HepG2 (cell line): ENCODE measurements around the gene KRT6C. TPM values are rescaled to one million over a fixed set of nuclear protein-coding genes. Genes with fewer than 3 reads are reported as not detected.

Source experiments
- ATAC-seq: fragments of 200-7000 bp; cut with Tn5 transposase; 3 replicates; pipeline ENCODE4 v1.9.1; 2020; ENCODE audit warnings: mild to moderate bottlenecking, moderate library complexity
- BruUV-seq: library from RNA; stranded (reverse); fragments of 400-500 nt; replicated peaks from 2 replicates; lab custom pipeline; 2021; lab: Mats Ljungman, UMichigan
- CTCF ChIA-PET: fragments of 300-600 bp; formaldehyde crosslinking; extraction: SDS; loops from one replicate; lab custom pipeline; 2021; ENCODE audit warnings: low total read pairs, inconsistent platforms, low intra/inter-chr PET ratio; lab: Yijun Ruan, JAX
- POLR2A ChIA-PET: fragments of 350-600 bp; sonication (Branson Sonifier 250); formaldehyde crosslinking; loops from one replicate; lab custom pipeline; 2020; ENCODE audit warnings: antibody characterized with exemption, inconsistent platforms; lab: Yijun Ruan, JAX
- DNase-seq: peaks from one replicate; pipeline ENCODE4 v3.0.0-alpha.2; 2015; ENCODE audit warnings: low spot score
- FAIRE-seq: peaks from 3 replicates; lab custom pipeline; 2011; peaks lifted over from hg19 to GRCh38; lab: Jason Lieb, UNC
- H2AFZ ChIP-seq: one replicate; pipeline ENCODE4 v1.6.1; 2011; ENCODE audit warnings: low read length, inconsistent platforms
- H3K27ac ChIP-seq: fragments of 300-600 bp; 3 replicates; pipeline ENCODE4 v1.8.0; 2011; ENCODE audit warnings: mixed run types, mild to moderate bottlenecking, mixed read lengths, low read length, inconsistent platforms; ENCODE audit not compliant: insufficient read depth; ENCODE audit errors: extremely low read length
- H3K27me3 ChIP-seq, 2 experiments: fragments of 200-600 bp in 1 of 2; 2 replicates in 1 of 2; 3 replicates in 1 of 2; pipeline versions ENCODE4 v1.6.0 to v1.8.0; 2011; ENCODE audit warnings: low read length in 2 of 2, mild to moderate bottlenecking in 2 of 2, moderate library complexity in 2 of 2, inconsistent platforms in 1 of 2; ENCODE audit not compliant: insufficient read depth in 2 of 2, control insufficient read depth in 1 of 2
- H3K36me3 ChIP-seq, 2 experiments: fragments of 200-600 bp in 1 of 2; replicated peaks in 1 of 2; 2 replicates in 1 of 2; 3 replicates in 1 of 2; pipeline versions ENCODE4 v1.5.1 to v1.8.0; 2011; ENCODE audit warnings: low read length in 2 of 2, inconsistent platforms in 1 of 2; ENCODE audit not compliant: insufficient read depth in 2 of 2, control insufficient read depth in 1 of 2
- H3K4me1 ChIP-seq: 2 replicates; pipeline ENCODE4 v1.5.1; 2012; ENCODE audit warnings: low read length, inconsistent platforms; ENCODE audit not compliant: insufficient read depth
- H3K4me2 ChIP-seq: 2 replicates; pipeline ENCODE4 v1.6.0; 2011; ENCODE audit warnings: low read depth, low read length, inconsistent platforms
- H3K4me3 ChIP-seq, 3 experiments: fragments of 200-600 bp in 1 of 3; sonication (generic), shearing (Covaris generic) in 1 of 3; replicated peaks in 1 of 3; 2 replicates each; pipeline ENCODE4 v1.5.1; 2011 to 2016; ENCODE audit warnings: low read length in 3 of 3, inconsistent platforms in 2 of 3, low read depth in 2 of 3, mild to moderate bottlenecking in 2 of 3, control low read depth in 1 of 3, mixed read lengths in 1 of 3; ENCODE audit not compliant: insufficient read depth in 1 of 3
- H3K79me2 ChIP-seq: one replicate; pipeline ENCODE4 v1.6.1; 2011; ENCODE audit warnings: low read length, inconsistent platforms; ENCODE audit not compliant: insufficient read depth
- H3K9ac ChIP-seq: 2 replicates; pipeline ENCODE4 v1.6.0; 2011; ENCODE audit warnings: mild to moderate bottlenecking, low read depth, low read length, inconsistent platforms; ENCODE audit not compliant: insufficient read depth
- H3K9me3 ChIP-seq: 2 replicates; pipeline ENCODE4 v1.5.1; 2012; ENCODE audit warnings: mild to moderate bottlenecking, low read length
- H4K20me1 ChIP-seq: 2 replicates; pipeline ENCODE4 v1.6.0; 2011; ENCODE audit warnings: inconsistent platforms, mild to moderate bottlenecking, low read length, moderate library complexity; ENCODE audit not compliant: insufficient read depth
- CEBPB ChIP-seq: IDR thresholded peaks from 2 replicates; pipeline ENCODE4 v1.6.1; 2011; ENCODE audit warnings: low read depth, low read length, improper control_type of control experiment, borderline replicate concordance
- CENPT ChIP-seq: sonication (generic); formaldehyde crosslinking; IDR thresholded peaks from 2 replicates; pipeline ENCODE4 v1.8.0; 2022; ENCODE audit warnings: low read depth, mild to moderate bottlenecking, moderate library complexity, missing genetic modification reagents
- GABPB1 ChIP-seq: IDR thresholded peaks from 2 replicates; pipeline ENCODE4 v1.6.1; 2016; ENCODE audit warnings: mild to moderate bottlenecking, missing genetic modification reagents, moderate library complexity, missing compliant biosample characterization
- MAFG ChIP-seq: sonication (generic); formaldehyde crosslinking; IDR thresholded peaks from 2 replicates; pipeline ENCODE4 v1.5.1; 2020; ENCODE audit warnings: mild to moderate bottlenecking, missing genetic modification reagents
- MAZ ChIP-seq, 2 experiments: sonication (generic) in 1 of 2; formaldehyde crosslinking in 1 of 2; IDR thresholded peaks; 2 replicates each; pipeline versions ENCODE4 v1.5.0 to v1.6.1; 2012 to 2020; ENCODE audit warnings: low read depth in 2 of 2, mild to moderate bottlenecking in 2 of 2, borderline replicate concordance in 1 of 2, improper control_type of control experiment in 1 of 2, low read length in 1 of 2, missing genetic modification reagents in 1 of 2, moderate library complexity in 1 of 2
- ZFP1 ChIP-seq: IDR thresholded peaks from 2 replicates; pipeline ENCODE4 v1.6.1; 2016
- ZNF614 ChIP-seq: IDR thresholded peaks from 2 replicates; pipeline ENCODE4 v1.6.1; 2018; ENCODE audit warnings: missing biosample characterization, missing genetic modification reagents, inconsistent platforms, borderline replicate concordance
- WGBS: methylation state at CpG from one replicate; pipeline ENCODE4 v1.1.6; 2017; ENCODE audit warnings: low lambda C conversion rate; 5-methylcytosine and 5-hydroxymethylcytosine counted together
- in situ Hi-C: cut with HindIII; loops from 2 replicates; pipeline ENCODE4 v1.10.0; 2017; ENCODE audit warnings: low pct_unique_long_range_greater_than_20kb; ENCODE audit not compliant: extremely low pct_ligation_motif_present
- intact Hi-C: fragments of 100-400 bp; cut with micrococcal nuclease; formaldehyde crosslinking; loops from one replicate; pipeline ENCODE4 v1.10.0; 2022; ENCODE audit not compliant: unreplicated experiment
- polyA plus RNA-seq, 8 experiments: library from polyadenylated mRNA; depleted of rRNA in 3 of 8; stranded (reverse) in 7 of 8; unstranded in 1 of 8; fragments of >200 nt; fragmentation: Illumina TruSeq in 4 of 8; extraction: Trizol in 4 of 8; gene quantifications; 2 replicates each; pipeline versions ENCODE4 v1.2.1 to v1.2.3, GENCODE V29; 2011 to 2016; ENCODE audit warnings: low read depth in 4 of 8, missing spikeins in 1 of 8, mixed read lengths in 1 of 8; ENCODE audit not compliant: insufficient read depth in 1 of 8
- total RNA-seq, 5 experiments: library from RNA; depleted of rRNA; stranded (reverse); fragments of >200 nt; fragmentation: Illumina TruSeq; extraction: Trizol; gene quantifications; 2 replicates each; pipeline ENCODE4 v1.2.3, GENCODE V29; 2016; ENCODE audit warnings: low read depth in 1 of 5
- TF ChIP-seq, protein P1 (sequence below): sonication (generic); formaldehyde crosslinking; IDR thresholded peaks from 2 replicates; pipeline ENCODE4 v1.5.0; 2020; ENCODE audit warnings: mild to moderate bottlenecking, missing genetic modification reagents

The KRT6C gene
- total and polyA plus RNA-seq, 2 of the 13 experiments (the other 11 are each of a cell fraction or from before 2014, with no cell fraction given): 0.03 TPM; not detected in 1

DNA sequence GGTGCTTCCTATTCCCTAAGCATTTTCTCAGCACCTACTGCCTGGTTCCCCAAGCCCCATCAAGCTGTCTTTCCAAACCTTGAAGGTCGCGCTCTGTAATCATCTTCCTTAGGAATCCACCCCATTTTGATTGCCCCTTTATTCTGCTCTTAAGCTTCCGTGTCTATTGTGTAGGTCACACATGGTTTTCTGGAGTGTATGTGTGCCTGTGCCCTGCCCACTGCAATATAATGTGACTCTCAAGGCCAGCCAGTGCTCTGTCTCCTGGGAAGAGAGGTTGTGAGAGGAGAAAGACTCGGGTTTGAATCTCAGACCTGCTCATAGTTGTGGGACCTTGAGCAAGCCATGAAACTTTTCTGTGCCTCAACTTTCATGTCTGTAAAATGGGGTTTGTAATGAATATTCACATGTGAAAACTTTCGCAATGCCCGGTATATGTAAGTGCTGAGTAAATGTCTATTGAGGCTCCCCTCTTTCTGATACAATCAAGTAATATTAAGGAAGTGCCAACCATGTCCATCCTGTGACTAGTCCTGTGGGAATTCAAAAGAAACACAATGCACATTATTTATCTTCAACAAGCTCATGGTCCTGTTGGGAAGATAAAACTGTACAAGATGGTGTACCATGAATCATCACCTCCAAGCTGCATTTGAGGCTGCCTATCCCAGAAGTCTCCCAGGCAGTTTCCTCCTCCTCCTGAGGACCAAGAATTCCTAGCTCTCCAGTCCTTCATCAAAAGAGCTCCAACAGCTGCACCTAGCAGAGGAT lies 38.7 kb downstream of the KRT6C start:
- DNase-seq: no peak
- H3K36me3 ChIP-seq: no peaks in the 10 kb centered on the region
- H3K4me1 ChIP-seq: no peaks in the 10 kb centered on the region; the same call in 1 of the 2 replicates
- no peak for FAIRE-seq
- no peak overlapping the region for H3K9ac ChIP-seq
- TF ChIP-seq ZNF614 (CRISPR knock-in tag): no peak
- 0 out of 2 replicates have a peak, but pooled peaks have one; percentile 15 for TF ChIP-seq CEBPB
- H3K79me2 ChIP-seq: no peaks in the 10 kb centered on the region
- CTCF ChIA-PET: no interaction called here
- H3K9me3 ChIP-seq: no peaks in the 10 kb centered on the region
- no peak overlapping the region for H3K4me2 ChIP-seq
- H2AFZ ChIP-seq: no peak overlapping the region
- H4K20me1 ChIP-seq: no peaks in the 10 kb centered on the region
- H3K27ac ChIP-seq: no peak overlapping the region
- POLR2A ChIA-PET: no interaction called here
- ATAC-seq: no peak
- H3K4me3 ChIP-seq: no peak overlapping the region
- no TSS peak for BruUV-seq
- H3K27me3 ChIP-seq: peaks cover 5 to 7% of the 10 kb centered on the region in 2 experiments; a peak in 3 of 5 replicates
- in situ Hi-C loops (no loop called here), intact Hi-C loops (no loop called here)
- 72% methylated on average over 6 of the region's 6 CpGs for WGBS

DNA sequence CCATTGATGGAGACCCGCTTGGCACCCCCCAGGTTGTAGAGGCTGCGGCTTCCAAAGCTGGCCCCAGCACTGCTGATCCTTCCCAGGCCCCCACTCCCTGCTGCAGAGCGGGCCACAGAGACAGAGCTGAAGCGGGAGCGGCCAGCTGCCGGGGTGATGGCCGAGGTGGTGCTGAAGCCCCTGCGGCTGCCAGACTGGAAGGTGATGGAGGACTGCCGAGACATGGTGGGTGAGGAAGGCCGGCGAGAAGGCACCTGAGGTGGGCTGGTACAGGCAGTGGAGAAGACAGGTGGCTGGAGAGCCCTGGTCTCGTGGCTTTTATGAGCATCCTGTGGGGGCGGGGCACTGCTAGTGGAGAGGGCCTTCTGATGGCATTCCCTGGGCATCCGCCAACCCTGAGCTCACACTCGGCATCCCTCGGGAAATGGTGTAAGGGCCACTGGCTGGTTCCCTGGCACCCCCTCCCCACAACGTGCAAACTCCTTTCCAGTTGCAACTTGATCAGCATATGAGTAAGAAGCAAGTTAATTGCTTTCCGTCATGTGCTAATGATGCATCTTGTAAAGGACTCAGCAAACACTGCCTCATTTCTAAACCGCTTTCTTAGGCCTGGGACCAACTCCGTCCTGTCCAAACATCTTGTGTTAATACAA lies 39.4 kb downstream of the KRT6C start, which contains the start of gene KRT75:
TSS of gene KRT75 (minus strand) at position 291 of the 653 bp plus-strand sequence. CDS start at position 224, 67 bp downstream.
- Histone ChIP-seq H3K4me2 (no peak within 1 kb of the TSS), H2AFZ (no peak within 1 kb of the TSS), H3K9me3 (no peaks in the 10 kb centered on the region), H3K36me3 (no peaks in the 10 kb centered on the region), H3K4me3 (no peak within 1 kb of the TSS), H3K4me1 (no peaks in the 10 kb centered on the region; the same call in 1 of the 2 replicates), H3K27me3 (peaks cover 5 to 7% of the 10 kb centered on the region in 2 experiments; a peak in 3 of 5 replicates), H3K27ac (no peak within 1 kb of the TSS), H4K20me1 (no peaks in the 10 kb centered on the region), H3K9ac (no peak within 1 kb of the TSS), H3K79me2 (no peaks in the 10 kb centered on the region)
- ATAC-seq (no peak), DNase-seq (no peak), FAIRE-seq (no peak)
- CTCF ChIA-PET: no interaction called here
- BruUV-seq: no TSS peak
- POLR2A ChIA-PET: no interaction called here
- intact Hi-C loops (no loop called here), in situ Hi-C loops (no loop called here)
- 57% methylated on average over 12 of the region's 20 CpGs for WGBS
- TF ChIP-seq, protein P1, sequence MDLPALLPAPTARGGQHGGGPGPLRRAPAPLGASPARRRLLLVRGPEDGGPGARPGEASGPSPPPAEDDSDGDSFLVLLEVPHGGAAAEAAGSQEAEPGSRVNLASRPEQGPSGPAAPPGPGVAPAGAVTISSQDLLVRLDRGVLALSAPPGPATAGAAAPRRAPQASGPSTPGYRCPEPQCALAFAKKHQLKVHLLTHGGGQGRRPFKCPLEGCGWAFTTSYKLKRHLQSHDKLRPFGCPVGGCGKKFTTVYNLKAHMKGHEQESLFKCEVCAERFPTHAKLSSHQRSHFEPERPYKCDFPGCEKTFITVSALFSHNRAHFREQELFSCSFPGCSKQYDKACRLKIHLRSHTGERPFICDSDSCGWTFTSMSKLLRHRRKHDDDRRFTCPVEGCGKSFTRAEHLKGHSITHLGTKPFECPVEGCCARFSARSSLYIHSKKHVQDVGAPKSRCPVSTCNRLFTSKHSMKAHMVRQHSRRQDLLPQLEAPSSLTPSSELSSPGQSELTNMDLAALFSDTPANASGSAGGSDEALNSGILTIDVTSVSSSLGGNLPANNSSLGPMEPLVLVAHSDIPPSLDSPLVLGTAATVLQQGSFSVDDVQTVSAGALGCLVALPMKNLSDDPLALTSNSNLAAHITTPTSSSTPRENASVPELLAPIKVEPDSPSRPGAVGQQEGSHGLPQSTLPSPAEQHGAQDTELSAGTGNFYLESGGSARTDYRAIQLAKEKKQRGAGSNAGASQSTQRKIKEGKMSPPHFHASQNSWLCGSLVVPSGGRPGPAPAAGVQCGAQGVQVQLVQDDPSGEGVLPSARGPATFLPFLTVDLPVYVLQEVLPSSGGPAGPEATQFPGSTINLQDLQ (CRISPR knock-in tag): no peak
- TF ChIP-seq ZFP1 (CRISPR knock-in tag) (no peak), MAFG (no peak), CENPT (no peak), MAZ (IDR thresholded peaks at IDR 0.05; ENCODE audit: borderline replicate concordance, low read depth, low read length) (no peak), MAZ (CRISPR knock-in tag; IDR thresholded peaks at IDR 0.05; ENCODE audit: low read depth) (no peak), GABPB1 (CRISPR knock-in tag) (no peak)
